ENCODE measurements around the gene ST6GALNAC4.

The ST6GALNAC4 gene

GRCh38 chr9:127869310-127870152, 47.3 kb downstream of the ST6GALNAC4 start:
- DNase-seq: peak; percentile 76

GRCh38 chr9:127868278-127868902, 48.5 kb downstream of the ST6GALNAC4 start:
- no peak for DNase-seq

GRCh38 chr9:127867356-127868277, 49.2 kb downstream of the ST6GALNAC4 start:
- no peak for DNase-seq

GRCh38 chr9:127866535-127866934, 50.3 kb downstream of the ST6GALNAC4 start:
- DNase-seq: no peak

- no peak for DNase-seq
Observed at GRCh38 chr9:127865645-127866464, 51.0 kb downstream of the ST6GALNAC4 start.

- DNase-seq: no peak
Observed at GRCh38 chr9:127863191-127863621, 53.6 kb downstream of the ST6GALNAC4 start.

GRCh38 chr9:127862075-127863011, 54.5 kb downstream of the ST6GALNAC4 start:
- no peak for DNase-seq

- DNase-seq: no peak
Observed at GRCh38 chr9:127860779-127861178, 56.1 kb downstream of the ST6GALNAC4 start.

GRCh38 chr9:127860260-127860659, 56.6 kb downstream of the ST6GALNAC4 start:
- DNase-seq: no peak

- DNase-seq: peak; percentile 55
Observed at GRCh38 chr9:127858041-127858512, 58.8 kb downstream of the ST6GALNAC4 start.

Measured in fibroblast of skin of back (primary cell).